IMR-90 (cell line): Measurements from ENCODE around the gene RANGRF. TPM values are rescaled to one million over a fixed set of nuclear protein-coding genes. Genes with fewer than 3 reads are reported as not detected.
A peak's percentile ranks its signal among the peaks of the same experiment; 100 is the strongest.

Source experiments
- ATAC-seq: fragments of 200-7000 bp; cut with Tn5 transposase; 2 replicates; pipeline ENCODE4 v1.9.1; 2020; ENCODE audit warnings: low read depth, mild to moderate bottlenecking, moderate library complexity
- BruUV-seq: library from RNA; stranded (reverse); fragments of 400-500 nt; replicated peaks from 2 replicates; lab custom pipeline; 2021; lab: Mats Ljungman, UMichigan
- CTCF ChIA-PET: fragments of 300-600 bp; formaldehyde crosslinking; extraction: SDS; loops from one replicate; lab custom pipeline; 2021; ENCODE audit warnings: antibody characterized with exemption; lab: Yijun Ruan, JAX
- POLR2A ChIA-PET: fragments of 300-600 bp; sonication (Branson Sonifier 250); formaldehyde crosslinking; loops from one replicate; lab custom pipeline; 2022; ENCODE audit warnings: antibody characterized with exemption; ENCODE audit not compliant: unreplicated experiment; lab: Charles Lee
- DNase-seq: peaks from one replicate; pipeline ENCODE4 v3.0.0; 2013
- H2AFZ ChIP-seq: replicated peaks from 2 replicates; pipeline ENCODE3; 2013; ENCODE audit warnings: low read length, mild to moderate bottlenecking; ENCODE audit not compliant: poor library complexity
- H2AK5ac ChIP-seq: 2 replicates; pipeline ENCODE4 v1.6.1; 2013; ENCODE audit warnings: low read depth, low read length, inconsistent platforms
- H2AK9ac ChIP-seq: replicated peaks from 2 replicates; pipeline ENCODE3; 2013; ENCODE audit warnings: mild to moderate bottlenecking, low read depth, low read length, moderate library complexity; ENCODE audit not compliant: poor library complexity
- H2BK120ac ChIP-seq: 2 replicates; pipeline ENCODE4 v1.6.1; 2013; ENCODE audit warnings: low read depth, low read length, inconsistent platforms
- H2BK15ac ChIP-seq: 3 replicates; pipeline ENCODE4 v1.6.1; 2013; ENCODE audit warnings: low read depth, low read length, inconsistent platforms
- H2BK20ac ChIP-seq: 2 replicates; pipeline ENCODE4 v1.6.1; 2013; ENCODE audit warnings: low read depth, mild to moderate bottlenecking, inconsistent platforms, low read length, moderate library complexity
- H2BK5ac ChIP-seq: 2 replicates; pipeline ENCODE4 v1.6.1; 2013; ENCODE audit warnings: mild to moderate bottlenecking, low read depth, low read length, inconsistent platforms; ENCODE audit not compliant: poor library complexity, severe bottlenecking
- H3K14ac ChIP-seq: replicated peaks from 2 replicates; pipeline ENCODE4 v1.6.1; 2013; ENCODE audit warnings: low read depth, low read length, inconsistent platforms
- H3K18ac ChIP-seq: 2 replicates; pipeline ENCODE4 v1.6.1; 2013; ENCODE audit warnings: low read depth, low read length, control low read depth
- H3K23ac ChIP-seq: 2 replicates; pipeline ENCODE4 v1.6.1; 2013; ENCODE audit warnings: low read depth, low read length, inconsistent platforms
- H3K27ac ChIP-seq: 2 replicates; pipeline ENCODE4 v1.5.1; 2013; ENCODE audit warnings: mild to moderate bottlenecking, control low read depth, low read length; ENCODE audit not compliant: insufficient read depth
- H3K27me3 ChIP-seq: 2 replicates; pipeline ENCODE4 v1.6.1; 2013; ENCODE audit warnings: low read length; ENCODE audit not compliant: control insufficient read depth, insufficient read depth
- H3K36me3 ChIP-seq: 2 replicates; pipeline ENCODE4 v1.6.1; 2013; ENCODE audit warnings: low read length, mixed read lengths; ENCODE audit not compliant: control insufficient read depth, insufficient read depth
- H3K4ac ChIP-seq: 2 replicates; pipeline ENCODE4 v1.6.1; 2013; ENCODE audit warnings: low read depth, low read length, inconsistent platforms
- H3K4me1 ChIP-seq: 2 replicates; pipeline ENCODE4 v1.6.1; 2013; ENCODE audit warnings: low read length, mixed read lengths; ENCODE audit not compliant: control insufficient read depth, insufficient read depth
- H3K4me2 ChIP-seq: 2 replicates; pipeline ENCODE4 v1.6.1; 2013; ENCODE audit warnings: low read depth, mild to moderate bottlenecking, control low read depth, low read length, moderate library complexity
- H3K4me3 ChIP-seq: 2 replicates; pipeline ENCODE4 v1.5.1; 2013; ENCODE audit warnings: low read depth, mild to moderate bottlenecking, control low read depth, low read length, moderate library complexity; ENCODE audit not compliant: insufficient read depth
- H3K56ac ChIP-seq: 2 replicates; pipeline ENCODE4 v1.6.1; 2013; ENCODE audit warnings: low read length, inconsistent platforms; ENCODE audit not compliant: insufficient read depth; ENCODE audit errors: extremely low read depth
- H3K79me1 ChIP-seq, 2 experiments: 2 replicates each; pipeline ENCODE4 v1.6.1; 2013; ENCODE audit warnings: low read length in 2 of 2, inconsistent platforms in 1 of 2, low read depth in 1 of 2
- H3K9ac ChIP-seq: 2 replicates; pipeline ENCODE4 v1.6.1; 2013; ENCODE audit warnings: low read depth, low read length, control low read depth
- H3K9me1 ChIP-seq: 2 replicates; pipeline ENCODE4 v1.6.1; 2013; ENCODE audit warnings: low read length, inconsistent platforms; ENCODE audit not compliant: insufficient read depth
- H3K9me3 ChIP-seq: 2 replicates; pipeline ENCODE4 v1.6.1; 2013; ENCODE audit warnings: low read length; ENCODE audit not compliant: control insufficient read depth, insufficient read depth
- H4K20me1 ChIP-seq: 2 replicates; pipeline ENCODE4 v1.6.1; 2013; ENCODE audit warnings: low read length, inconsistent platforms; ENCODE audit not compliant: insufficient read depth
- H4K5ac ChIP-seq: 2 replicates; pipeline ENCODE4 v1.6.1; 2013; ENCODE audit warnings: mild to moderate bottlenecking, low read depth, low read length, control low read depth
- H4K8ac ChIP-seq, 2 experiments: 2 replicates each; pipeline ENCODE4 v1.6.1; 2013; ENCODE audit warnings: low read depth in 2 of 2, low read length in 2 of 2, control low read depth in 1 of 2, inconsistent platforms in 1 of 2
- H4K91ac ChIP-seq: 2 replicates; pipeline ENCODE4 v1.6.1; 2013; ENCODE audit warnings: low read depth, low read length, inconsistent platforms; ENCODE audit not compliant: insufficient read depth
- BHLHE40 ChIP-seq: fragments of 150-350 bp; IDR thresholded peaks from 2 replicates; pipeline ENCODE4 v1.6.1; 2016; ENCODE audit warnings: mild to moderate bottlenecking, low read depth, low read length
- CEBPB ChIP-seq: IDR thresholded peaks from 2 replicates; pipeline ENCODE4 v1.6.1; 2012; ENCODE audit warnings: low read depth, low read length, improper control_type of control experiment
- CHD1 ChIP-seq: IDR thresholded peaks from 2 replicates; pipeline ENCODE4 v1.6.1; 2012; ENCODE audit warnings: low read depth, low read length, improper control_type of control experiment
- ELK1 ChIP-seq: fragments of 150-350 bp; IDR thresholded peaks from 2 replicates; pipeline ENCODE4 v1.6.1; 2016; ENCODE audit warnings: low read depth, mild to moderate bottlenecking, low read length, moderate library complexity, borderline replicate concordance
- FOS ChIP-seq: fragments of 150-350 bp; IDR thresholded peaks from 2 replicates; pipeline ENCODE4 v1.6.1; 2016; ENCODE audit warnings: low read depth, low read length
- MXI1 ChIP-seq: IDR thresholded peaks from 2 replicates; pipeline ENCODE4 v1.6.1; 2012; ENCODE audit warnings: low read depth, mild to moderate bottlenecking, low read length, moderate library complexity, borderline replicate concordance
- RAD21 ChIP-seq: IDR thresholded peaks from 2 replicates; pipeline ENCODE4 v1.6.1; 2012; ENCODE audit warnings: low read length, improper control_type of control experiment
- RFX5 ChIP-seq: IDR thresholded peaks from 2 replicates; pipeline ENCODE4 v1.8.0; 2012; ENCODE audit warnings: low read depth, mild to moderate bottlenecking, low read length, moderate library complexity
- SMC3 ChIP-seq: fragments of 150-350 bp; IDR thresholded peaks from 2 replicates; pipeline ENCODE4 v1.6.1; 2016; ENCODE audit warnings: low read depth, mild to moderate bottlenecking, antibody characterized with exemption, low read length, moderate library complexity
- WGBS, 2 experiments: methylation state at CpG; one replicate each; pipeline versions ENCODE4 v1.1.5 to v1.1.7; 2013; ENCODE audit warnings: missing lambda C conversion rate in 2 of 2; ENCODE audit not compliant: insufficient read length in 1 of 2; ENCODE audit errors: extremely low coverage in 2 of 2; 5-methylcytosine and 5-hydroxymethylcytosine counted together
- dilution Hi-C: fragments of 300-500 bp; cut with HindIII; formaldehyde crosslinking; loops from one replicate; pipeline ENCODE4 v1.14.3; 2018; ENCODE audit warnings: low sequenced_read_pairs; ENCODE audit not compliant: unreplicated experiment
- in situ Hi-C: fragments of 300-500 bp; cut with MboI; formaldehyde crosslinking; loops from 3 replicates; pipeline ENCODE4 v1.14.3; 2019; ENCODE audit warnings: low sequenced_read_pairs, inconsistent platforms, mixed read lengths
- intact Hi-C: fragments of 100-400 bp; cut with micrococcal nuclease; formaldehyde crosslinking; loops from 2 replicates; pipeline ENCODE4 v1.10.0; 2022
- polyA plus RNA-seq, 3 experiments: library from polyadenylated mRNA; depleted of rRNA; stranded (reverse); fragments of >200 nt; gene quantifications; 2 replicates each; pipeline ENCODE4 v1.2.3, GENCODE V29; 2012; ENCODE audit warnings: low replicate concordance in 1 of 3
- total RNA-seq: library from RNA; depleted of rRNA; stranded (reverse); fragments of >200 nt; gene quantifications from 2 replicates; pipeline ENCODE4 v1.2.3, GENCODE V29; 2012

Gene RANGRF
- total and polyA plus RNA-seq, 2 of the 4 experiments (the other 2 are of a cell fraction): 19.5 to 36.6 TPM

DNA sequence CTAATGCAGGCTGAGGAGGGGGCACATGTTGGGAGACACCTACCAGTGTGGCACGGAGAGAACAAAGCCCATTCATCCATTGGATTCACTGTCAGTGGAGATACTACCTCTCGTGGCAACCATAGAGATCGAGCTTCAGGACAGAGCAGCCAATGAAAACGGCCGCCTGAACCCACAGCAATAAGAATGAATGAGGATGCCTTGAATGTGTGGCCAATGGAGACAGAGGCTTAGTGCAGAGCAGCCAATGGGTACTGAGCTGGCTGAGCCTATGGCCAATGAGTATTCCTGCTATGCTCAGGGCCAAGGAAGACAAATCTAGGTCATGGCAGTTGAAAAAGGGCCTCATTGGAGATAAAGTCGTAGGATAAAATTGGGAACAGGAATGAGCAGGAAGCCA lies 32.5 kb downstream of the RANGRF start:
- H4K8ac ChIP-seq: no peak overlapping the region
- no peak overlapping the region for H2BK120ac ChIP-seq
- H2AK9ac ChIP-seq: no peak overlapping the region
- H3K18ac ChIP-seq: no peak overlapping the region
- H3K79me1 ChIP-seq: no peaks in the 10 kb centered on the region
- H3K4me2 ChIP-seq: no peak overlapping the region
- in situ Hi-C loops (loop anchor here (25.0 kb wide), 1 partner anchor 234 kb away; the partner anchor contains the start of gene ALOX12B), dilution Hi-C loops (no loop called here), intact Hi-C loops (no loop called here)
- H4K91ac ChIP-seq: no peak overlapping the region
- no peak overlapping the region for H2AK5ac ChIP-seq
- TF ChIP-seq MXI1 (no peak), CEBPB (no peak), RFX5 (no peak), ELK1 (no peak), FOS (no peak), CHD1 (no peak), RAD21 (no peak), BHLHE40 (no peak), SMC3 (no peak)
- no peak overlapping the region for H2BK15ac ChIP-seq
- no peak overlapping the region for H3K4ac ChIP-seq
- WGBS, 2 experiments: 40% methylated on average over 2 of the region's 6 CpGs; no CpG with 5 or more reads in 1 of the 2 experiments
- no peak overlapping the region for H3K56ac ChIP-seq
- 0 out of 2 replicates have a peak, but pooled peaks cover 2% of the 10 kb centered on the region for H3K9me3 ChIP-seq
- H4K5ac ChIP-seq: no peak overlapping the region
- ChIA-PET POLR2A (no interaction called here), CTCF (no interaction called here)
- no peak for DNase-seq
- no peak overlapping the region for H3K27ac ChIP-seq
- H4K20me1 ChIP-seq: no peaks in the 10 kb centered on the region
- no peaks in the 10 kb centered on the region for H3K4me1 ChIP-seq
- no peaks in the 10 kb centered on the region for H3K36me3 ChIP-seq
- H3K27me3 ChIP-seq: peaks cover 41% of the 10 kb centered on the region
- ATAC-seq: peak; percentile 29; the same call in 1 of the 2 replicates
- no peak overlapping the region for H2BK20ac ChIP-seq
- H3K9ac ChIP-seq: no peak overlapping the region
- no peaks in the 10 kb centered on the region for H3K9me1 ChIP-seq
- H3K14ac ChIP-seq: no peak overlapping the region
- peak overlapping the region; percentile 53 for H2AFZ ChIP-seq
- BruUV-seq: no TSS peak
- H2BK5ac ChIP-seq: no peak overlapping the region
- no peak overlapping the region for H3K23ac ChIP-seq
- H3K4me3 ChIP-seq: no peak overlapping the region
